ENCODE data around the gene FNBP1.
"Not testable (repeated sequence)": the region's sequence is repeated elsewhere in the genome, so short reads cannot be mapped to it uniquely, and the experiment has no call there.

Gene FNBP1

GRCh38 chr9:129998491-129999140 lies 44.4 kb downstream of the FNBP1 start:
- FAIRE-seq, result no peak
- no peak for TF ChIP-seq POLR2A (IDR thresholded peaks at IDR 0.05; ENCODE audit: low read depth, low read length)

GRCh38 chr9:129997706-129998105 lies 45.3 kb downstream of the FNBP1 start:
- not testable (repeated sequence) for DNase-seq (ENCODE audit: insufficient read length, low spot score); FAIRE-seq

More at GRCh38 chr9:129998491-129999140, 44.4 kb downstream of the FNBP1 start:
- DNase-seq (ENCODE audit: insufficient read length, low spot score), result no peak

DNA sequence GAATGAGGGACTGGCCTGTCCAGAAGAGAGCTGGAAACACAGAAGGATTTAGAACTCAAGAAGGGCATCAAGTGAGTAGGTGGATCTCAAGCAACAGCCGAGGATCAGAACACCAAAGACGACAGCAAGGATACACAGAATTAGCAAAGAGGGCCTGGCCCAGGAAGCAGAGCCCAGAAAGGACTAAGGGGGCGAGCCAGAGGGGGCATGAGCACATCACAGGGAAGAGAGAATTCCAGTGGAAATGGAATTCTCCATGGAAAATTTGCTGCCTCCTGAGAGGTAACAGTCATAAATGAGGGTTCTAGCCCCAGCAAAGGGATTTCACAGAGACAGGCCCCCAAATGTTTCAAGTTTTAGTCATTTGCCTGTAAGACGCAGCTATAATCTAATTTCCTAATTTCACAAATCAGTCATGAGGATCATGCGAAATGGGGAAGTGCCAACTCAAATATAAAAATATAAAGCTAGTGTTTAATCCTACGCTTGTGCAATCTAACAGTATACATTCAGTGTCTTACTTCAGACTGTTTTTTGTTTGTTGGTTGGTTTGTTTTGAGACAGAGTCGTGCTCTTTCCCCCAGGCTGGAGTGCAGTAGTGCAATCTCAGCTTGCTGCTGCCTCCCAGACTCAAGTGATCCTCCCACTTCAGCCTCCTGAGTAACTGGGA lies 46.7 kb downstream of the FNBP1 start:
- FAIRE-seq (no peak), DNase-seq (ENCODE audit: insufficient read length, low spot score) (no peak)
- TF ChIP-seq POLR2A (IDR thresholded peaks at IDR 0.05; ENCODE audit: low read depth, low read length), result no peak

DNA sequence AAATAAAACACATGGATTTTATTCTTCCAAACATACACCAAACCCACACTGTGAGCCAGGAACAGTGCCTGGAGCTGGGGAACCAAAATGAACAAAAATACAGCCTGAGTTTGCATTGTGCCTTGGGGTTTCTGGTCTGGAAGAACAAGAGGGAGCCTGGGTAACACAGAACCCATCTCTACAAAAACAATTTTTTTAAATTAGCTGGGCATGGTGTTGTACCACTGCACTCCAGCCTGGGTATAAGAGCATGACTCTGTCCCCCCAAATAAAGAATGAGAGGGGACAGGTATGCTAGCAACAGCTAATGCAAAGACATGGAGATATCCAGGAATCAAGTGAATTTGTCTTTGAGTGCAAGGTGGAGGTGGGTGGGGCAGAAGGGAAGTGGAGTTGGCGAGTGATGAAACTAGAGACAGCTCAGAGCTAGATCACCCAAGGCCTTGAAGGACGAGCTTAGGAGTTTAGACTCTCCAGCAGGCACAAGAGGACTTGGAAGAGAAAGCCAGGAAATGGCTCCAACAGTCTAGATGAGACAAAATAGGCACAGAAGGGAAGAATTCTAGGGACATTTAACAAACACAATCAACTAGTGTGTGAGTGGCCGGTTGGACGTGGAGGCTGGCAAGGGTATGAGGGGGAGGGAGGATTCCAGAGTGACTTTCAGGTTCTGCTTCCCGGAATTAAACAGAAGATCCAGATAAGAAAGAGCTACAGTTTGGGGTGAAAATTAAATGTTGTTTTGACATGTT lies 47.4 kb downstream of the FNBP1 start:
- no peak for TF ChIP-seq POLR2A (IDR thresholded peaks at IDR 0.05; ENCODE audit: low read depth, low read length)
- peak; percentile 86 for FAIRE-seq
- no peak for DNase-seq (ENCODE audit: insufficient read length, low spot score)

GRCh38 chr9:129994882-129995281 lies 48.1 kb downstream of the FNBP1 start:
- no peak for TF ChIP-seq POLR2A (IDR thresholded peaks at IDR 0.05; ENCODE audit: low read depth, low read length)
- DNase-seq (ENCODE audit: insufficient read length, low spot score), result no peak
- no peak for FAIRE-seq

GRCh38 chr9:129991139-129991538 lies 51.9 kb downstream of the FNBP1 start:
- FAIRE-seq; DNase-seq (ENCODE audit: insufficient read length, low spot score): not testable (repeated sequence)

GRCh38 chr9:129990269-129991010 lies 52.5 kb downstream of the FNBP1 start:
- DNase-seq (ENCODE audit: insufficient read length, low spot score), result no peak
- TF ChIP-seq POLR2A (IDR thresholded peaks at IDR 0.05; ENCODE audit: low read depth, low read length), result no peak
- FAIRE-seq, result no peak

GRCh38 chr9:129989740-129990139 lies 53.2 kb downstream of the FNBP1 start:
- TF ChIP-seq POLR2A (IDR thresholded peaks at IDR 0.05; ENCODE audit: low read depth, low read length), result no peak
- FAIRE-seq (no peak), DNase-seq (ENCODE audit: insufficient read length, low spot score) (no peak)

DNA sequence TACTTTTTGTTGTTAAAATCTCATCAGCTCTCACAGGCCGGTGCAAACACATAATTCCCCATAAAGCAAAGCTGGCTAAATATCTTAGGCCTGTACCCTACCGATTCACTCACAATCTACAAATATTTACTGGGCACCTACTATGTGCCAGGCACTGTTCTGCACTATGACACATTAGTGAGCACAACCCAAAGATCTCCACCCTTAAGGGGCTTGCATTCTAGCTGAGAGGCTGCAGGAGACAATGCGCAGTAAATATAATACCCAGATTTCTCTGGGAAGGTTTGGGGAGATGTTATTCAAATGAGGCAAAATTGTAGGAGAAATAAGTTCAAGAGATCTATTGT lies 53.7 kb downstream of the FNBP1 start:
- FAIRE-seq, result no peak

DNA sequence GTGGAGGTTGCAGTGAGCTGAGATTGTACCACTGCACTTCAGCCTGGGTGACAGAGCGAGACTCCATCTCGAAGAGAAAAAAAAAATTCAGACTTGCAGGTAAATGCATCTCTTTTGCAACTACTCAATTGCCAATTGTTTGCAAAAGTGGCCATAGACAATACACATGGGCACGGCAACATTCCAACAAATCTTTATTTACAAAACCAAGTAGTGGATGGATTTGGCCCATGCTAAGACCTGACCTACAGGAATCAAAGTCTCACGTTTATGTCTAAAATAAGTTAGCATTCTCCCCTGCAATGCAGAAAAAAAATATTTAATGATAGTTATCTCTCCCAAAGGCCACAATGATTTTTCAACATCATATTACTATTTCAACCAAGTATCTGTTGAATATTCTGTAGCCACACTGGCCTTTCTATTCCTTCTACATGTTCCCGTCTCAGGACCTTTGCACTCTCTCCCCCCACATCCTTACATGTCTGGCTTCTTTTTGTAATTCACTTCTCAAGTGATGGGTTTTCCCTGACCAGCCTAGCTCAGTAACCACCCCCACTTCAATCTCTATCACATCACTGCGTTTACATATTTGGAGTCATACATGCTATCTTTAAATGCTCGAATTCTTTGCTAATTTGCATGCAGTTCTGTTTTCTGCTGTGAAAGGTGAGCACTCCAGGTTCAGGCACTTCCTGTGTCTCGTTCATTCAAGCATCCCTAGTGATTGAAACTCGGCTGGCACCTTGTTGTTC lies 54.2 kb downstream of the FNBP1 start:
- FAIRE-seq, result no peak
- no peak for TF ChIP-seq POLR2A (IDR thresholded peaks at IDR 0.05; ENCODE audit: low read depth, low read length)
- DNase-seq (ENCODE audit: insufficient read length, low spot score), result no peak

More for the DNA sequence above, 53.7 kb downstream of the FNBP1 start:
- no peak for DNase-seq (ENCODE audit: insufficient read length, low spot score)
- no peak for TF ChIP-seq POLR2A (IDR thresholded peaks at IDR 0.05; ENCODE audit: low read depth, low read length)

DNA sequence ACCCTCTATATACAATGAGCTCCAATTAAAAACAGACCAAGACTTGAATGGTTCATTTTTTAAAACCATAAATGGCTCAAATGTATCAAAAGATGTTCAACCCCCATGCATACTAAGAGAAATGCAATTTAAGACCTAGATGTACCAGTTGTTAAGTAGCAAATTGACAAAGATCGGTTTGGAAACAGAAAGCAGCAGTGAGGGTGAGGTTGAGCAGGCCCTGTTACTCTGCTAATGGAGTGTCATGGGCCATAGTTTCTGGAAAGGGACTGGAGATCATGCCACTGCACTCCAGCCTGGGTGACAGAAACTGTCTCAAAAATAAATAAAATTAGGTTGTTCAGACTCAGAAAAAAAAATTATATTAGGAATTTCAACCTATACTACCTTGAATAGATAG lies 55.0 kb downstream of the FNBP1 start:
- no peak for TF ChIP-seq POLR2A (IDR thresholded peaks at IDR 0.05; ENCODE audit: low read depth, low read length)
- no peak for DNase-seq (ENCODE audit: insufficient read length, low spot score)
- no peak for FAIRE-seq

GRCh38 chr9:129987047-129987446 lies 55.9 kb downstream of the FNBP1 start:
- no peak for TF ChIP-seq POLR2A (IDR thresholded peaks at IDR 0.05; ENCODE audit: low read depth, low read length)
- FAIRE-seq, result no peak

DNA sequence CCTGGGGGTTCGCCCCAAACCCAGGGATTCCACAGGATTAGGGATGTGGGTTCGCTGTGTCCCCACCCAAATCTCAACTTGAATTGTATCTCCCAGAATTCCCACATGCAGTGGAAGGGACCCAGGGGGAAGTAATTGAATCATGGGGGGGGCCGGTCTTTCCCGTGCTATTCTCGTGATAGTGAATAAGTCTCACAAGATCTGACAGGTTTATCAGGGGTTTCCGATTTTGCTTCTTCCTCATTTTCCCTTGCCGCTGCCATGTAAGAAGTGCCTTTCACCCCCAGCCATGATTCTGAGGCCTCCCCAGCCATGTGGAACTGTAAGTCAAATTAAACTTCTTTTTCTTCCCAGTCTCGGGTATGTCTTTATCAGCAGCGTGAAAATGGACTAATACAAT lies 58.4 kb downstream of the FNBP1 start:
- not testable (repeated sequence) for FAIRE-seq; DNase-seq (ENCODE audit: insufficient read length, low spot score)

More at GRCh38 chr9:129987047-129987446, 55.9 kb downstream of the FNBP1 start:
- no peak for DNase-seq (ENCODE audit: insufficient read length, low spot score)

All from H54 (cell line).